GM12892 (cell line): Measurements from ENCODE around the gene MTMR2.

Experiments used
- DNase-seq: peaks from one replicate; pipeline ENCODE4 v3.0.0; 2011; ENCODE audit not compliant: insufficient read length
- FAIRE-seq: peaks from 2 replicates; lab custom pipeline; 2011; peaks lifted over from hg19 to GRCh38; lab: Jason Lieb, UNC
- POLR2A ChIP-seq: IDR thresholded peaks from 2 replicates; pipeline ENCODE4 v1.6.1; 2011; ENCODE audit warnings: low read depth, low read length, control low read depth
- POLR2AphosphoS5 ChIP-seq: IDR thresholded peaks from 2 replicates; pipeline ENCODE4 v1.6.1; 2011; ENCODE audit warnings: low read depth, low read length, control low read depth
- TAF1 ChIP-seq: IDR thresholded peaks from 2 replicates; pipeline ENCODE4 v1.6.1; 2011; ENCODE audit warnings: low read depth, mild to moderate bottlenecking, control low read depth, low read length, borderline replicate concordance

The MTMR2 gene

GRCh38 chr11:95931916-95932315 is 8.0 kb upstream of the MTMR2 start:
- FAIRE-seq: no peak
- DNase-seq: no peak
- TF ChIP-seq POLR2A (no peak), TAF1 (no peak), POLR2AphosphoS5 (no peak)

GRCh38 chr11:95930948-95931347 is 7.0 kb upstream of the MTMR2 start:
- TF ChIP-seq POLR2A: no peak
- no peak for TF ChIP-seq TAF1
- TF ChIP-seq POLR2AphosphoS5: no peak
- FAIRE-seq (no peak), DNase-seq (no peak)

DNA sequence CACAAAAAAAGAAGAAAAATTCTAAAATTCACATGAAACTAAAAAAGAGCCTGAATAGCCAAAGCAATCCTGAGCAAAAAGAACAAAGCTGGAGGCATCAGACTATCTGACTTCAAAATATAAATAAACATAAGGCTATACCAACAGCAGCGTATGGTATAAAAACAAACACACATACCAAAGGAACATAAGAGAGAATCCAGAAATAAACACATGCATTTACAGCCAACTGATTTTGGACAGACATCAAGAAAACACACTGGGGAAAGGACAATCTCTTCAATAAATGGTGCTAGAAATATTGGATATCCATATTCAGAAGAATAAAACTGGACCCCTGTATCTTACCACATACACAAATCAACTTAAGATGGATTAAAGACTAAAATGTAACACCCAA is 2.8 kb upstream of the MTMR2 start:
- no peak for DNase-seq
- no peak for TF ChIP-seq POLR2AphosphoS5
- FAIRE-seq: no peak

GRCh38 chr11:95925011-95925410 is 1.1 kb upstream of the MTMR2 start:
- FAIRE-seq: peak; percentile 67

GRCh38 chr11:95924414-95924760 is 480 bp upstream of the MTMR2 start:
- FAIRE-seq (peak; percentile 50), DNase-seq (no peak)
- TF ChIP-seq POLR2AphosphoS5: no peak
- no peak for TF ChIP-seq TAF1
- TF ChIP-seq POLR2A: no peak

More at GRCh38 chr11:95925011-95925410, 1.1 kb upstream of the MTMR2 start:
- TF ChIP-seq POLR2A (no peak), POLR2AphosphoS5 (no peak), TAF1 (no peak)
- no peak for DNase-seq

DNA sequence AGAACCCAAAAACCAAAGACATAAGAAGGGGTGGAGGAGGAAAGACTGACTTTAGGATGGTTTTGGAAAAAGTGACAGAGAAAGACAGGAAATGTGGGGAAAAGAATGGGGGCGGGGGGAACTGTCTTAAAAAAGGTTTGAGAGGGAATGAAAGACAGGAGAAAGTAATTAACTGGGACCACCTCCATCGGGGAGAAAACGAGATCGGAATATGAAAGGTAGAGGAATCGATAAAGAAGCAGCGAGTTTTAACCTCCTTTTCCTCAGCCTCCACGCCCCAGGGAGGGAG is 524 bp downstream of the MTMR2 start:
- DNase-seq (no peak), FAIRE-seq (no peak)
- TF ChIP-seq POLR2A: no peak
- TF ChIP-seq TAF1: no peak
- TF ChIP-seq POLR2AphosphoS5: no peak

- FAIRE-seq (no peak), DNase-seq (no peak)
- TF ChIP-seq POLR2A (no peak), POLR2AphosphoS5 (no peak), TAF1 (no peak)
These were observed 1.1 kb downstream of the MTMR2 start for GRCh38 chr11:95922536-95923438.

DNA sequence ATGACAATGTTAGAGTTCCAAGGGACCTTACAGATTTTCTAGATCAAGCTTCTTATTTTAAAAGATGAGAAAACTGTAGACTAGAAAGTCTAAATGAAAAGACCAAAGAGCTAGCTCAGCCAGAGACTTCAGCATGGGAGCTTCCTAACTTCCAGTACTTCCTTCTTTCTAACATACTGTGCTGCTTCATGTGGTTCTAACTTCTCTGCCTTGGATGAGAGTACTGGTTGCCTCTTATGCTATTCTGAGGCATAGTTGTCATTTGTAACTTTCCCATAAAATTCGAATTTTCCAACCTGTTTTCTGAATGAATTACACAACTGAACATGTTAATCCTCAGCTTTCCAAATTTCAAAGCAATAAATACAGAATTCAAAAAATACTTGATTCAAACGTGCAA is 1.8 kb downstream of the MTMR2 start:
- no peak for FAIRE-seq
- TF ChIP-seq POLR2AphosphoS5 (no peak), TAF1 (no peak), POLR2A (no peak)
- DNase-seq: no peak

- TF ChIP-seq TAF1 (no peak), POLR2AphosphoS5 (no peak), POLR2A (no peak)
- DNase-seq (no peak), FAIRE-seq (no peak)
These were observed 3.3 kb downstream of the MTMR2 start for GRCh38 chr11:95920460-95921105.

GRCh38 chr11:95919514-95919913 is 4.4 kb downstream of the MTMR2 start:
- DNase-seq: no peak
- no peak for FAIRE-seq
- TF ChIP-seq POLR2AphosphoS5: no peak

DNA sequence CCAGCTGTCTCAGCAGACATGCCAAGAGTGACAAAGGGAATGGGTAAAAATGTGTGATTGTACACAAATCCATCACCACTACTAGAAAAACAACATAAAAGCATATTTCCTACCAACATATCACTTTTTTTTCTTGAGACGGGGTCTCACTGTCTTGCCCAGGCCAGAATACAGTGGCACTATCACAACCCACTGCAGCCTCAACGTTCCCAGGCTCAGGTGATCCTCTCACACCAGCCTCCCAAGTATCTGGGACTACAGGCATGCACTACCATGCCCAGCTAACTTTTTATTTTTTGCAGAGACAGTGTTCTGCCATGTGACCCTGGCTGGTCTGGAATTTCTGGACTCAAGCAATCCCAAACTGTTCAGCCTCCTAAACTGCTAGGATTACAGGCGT is 5.2 kb downstream of the MTMR2 start:
- DNase-seq: no peak
- no peak for TF ChIP-seq POLR2AphosphoS5
- no peak for TF ChIP-seq TAF1
- no peak for TF ChIP-seq POLR2A
- FAIRE-seq: no peak

DNA sequence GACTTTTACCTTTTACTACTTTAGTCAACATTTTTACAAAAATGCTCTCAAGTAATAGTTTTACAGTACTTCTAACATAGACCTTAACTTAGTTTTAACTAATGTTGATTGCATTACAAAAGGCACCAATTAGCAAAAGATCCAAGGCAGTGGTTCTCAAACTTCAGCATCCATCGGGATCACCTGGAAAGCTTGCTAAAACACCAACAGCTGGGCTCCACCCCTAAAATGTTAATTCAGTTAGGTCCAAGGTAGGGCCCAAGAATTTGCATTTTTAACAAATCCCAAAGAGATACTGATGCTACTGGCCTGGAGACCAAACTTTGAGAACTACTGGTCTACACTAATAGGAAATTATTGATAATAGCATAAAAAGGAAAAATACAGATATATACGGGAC is 5.9 kb downstream of the MTMR2 start:
- no peak for DNase-seq
- no peak for TF ChIP-seq POLR2AphosphoS5
- TF ChIP-seq POLR2A: no peak
- no peak for TF ChIP-seq TAF1
- FAIRE-seq: no peak
